OCI-LY7 (cell line): ENCODE measurements around the gene MYCN. TPM values are rescaled to one million over a fixed set of nuclear protein-coding genes. Genes with fewer than 3 reads are reported as not detected.
"Not testable (repeated sequence)": the region's sequence is repeated elsewhere in the genome, so short reads cannot be mapped to it uniquely, and the experiment has no call there.

Experiments
- BruUV-seq: library from RNA; stranded (reverse); fragments of 400-500 nt; replicated peaks from 2 replicates; lab custom pipeline; 2021; lab: Mats Ljungman, UMichigan
- CTCF ChIA-PET: fragments of 300-600 bp; sonication (Branson Sonifier 250); formaldehyde crosslinking; loops from one replicate; lab custom pipeline; 2022; ENCODE audit warnings: antibody characterized with exemption; ENCODE audit not compliant: unreplicated experiment; lab: Charles Lee
- POLR2A ChIA-PET: fragments of 300-600 bp; sonication (Branson Sonifier 250); formaldehyde crosslinking; loops from one replicate; lab custom pipeline; 2022; ENCODE audit warnings: antibody characterized with exemption; lab: Charles Lee
- DNase-seq: peaks from one replicate; pipeline ENCODE4 v3.0.0-alpha.2; 2015; ENCODE audit warnings: low spot score
- H2AFZ ChIP-seq: fragments of 200-600 bp; sonication (generic), shearing (Covaris generic); 2 replicates; pipeline ENCODE4 v1.6.1; 2014; ENCODE audit warnings: mild to moderate bottlenecking, antibody characterized with exemption, low read length, moderate library complexity
- H3K27ac ChIP-seq: fragments of 200-600 bp; sonication (generic); 2 replicates; pipeline ENCODE4 v1.5.1; 2014; ENCODE audit warnings: mixed run types, low read depth, mild to moderate bottlenecking, moderate library complexity, low read length, inconsistent platforms; ENCODE audit not compliant: poor library complexity, severe bottlenecking
- H3K36me3 ChIP-seq: fragments of 200-600 bp; sonication (generic); 2 replicates; pipeline ENCODE4 v1.6.1; 2014; ENCODE audit warnings: mild to moderate bottlenecking, antibody characterized with exemption, low read length, moderate library complexity, mixed read lengths; ENCODE audit not compliant: insufficient read depth
- H3K4me1 ChIP-seq: fragments of 200-600 bp; sonication (generic); 2 replicates; pipeline ENCODE4 v1.5.1; 2014; ENCODE audit warnings: mild to moderate bottlenecking, low read length; ENCODE audit not compliant: insufficient read depth, poor library complexity, severe bottlenecking
- H3K4me2 ChIP-seq: fragments of 200-600 bp; sonication (generic); 2 replicates; pipeline ENCODE4 v1.6.1; 2014; ENCODE audit warnings: mild to moderate bottlenecking, low read length
- H3K4me3 ChIP-seq: fragments of 200-600 bp; sonication (generic); 2 replicates; pipeline ENCODE4 v1.5.1; 2014; ENCODE audit warnings: mild to moderate bottlenecking, low read depth, low read length; ENCODE audit not compliant: poor library complexity, severe bottlenecking
- H3K79me2 ChIP-seq: fragments of 200-600 bp; sonication (generic); 2 replicates; pipeline ENCODE4 v1.6.1; 2016; ENCODE audit warnings: low read depth, mild to moderate bottlenecking, low read length, moderate library complexity, mixed read lengths; ENCODE audit not compliant: insufficient read depth
- H3K9me2 ChIP-seq: fragments of 200-600 bp; sonication (generic); 2 replicates; pipeline ENCODE4 v1.6.1; 2016; ENCODE audit warnings: mild to moderate bottlenecking, low read length, mixed read lengths; ENCODE audit not compliant: insufficient read depth
- H3K9me3 ChIP-seq: fragments of 200-600 bp; sonication (generic); 2 replicates; pipeline ENCODE4 v1.6.1; 2014; ENCODE audit warnings: mild to moderate bottlenecking, mixed run types, low read length, mixed read lengths
- H4K20me1 ChIP-seq: fragments of 200-600 bp; sonication (generic); 2 replicates; pipeline ENCODE4 v1.6.1; 2014; ENCODE audit warnings: mild to moderate bottlenecking, antibody characterized with exemption, low read length, moderate library complexity, mixed read lengths; ENCODE audit not compliant: insufficient read depth
- EZH2phosphoT487 ChIP-seq: fragments of 200-600 bp; sonication (generic); IDR thresholded peaks from 2 replicates; pipeline ENCODE4 v1.6.1; 2018; ENCODE audit warnings: low read depth, borderline replicate concordance, mild to moderate bottlenecking, mixed run types, antibody characterized with exemption, low read length, moderate library complexity, mixed read lengths
- intact Hi-C: fragments of 100-400 bp; cut with micrococcal nuclease; formaldehyde crosslinking; loops from one replicate; pipeline ENCODE4 v1.10.0; 2022; ENCODE audit not compliant: unreplicated experiment
- total RNA-seq, 2 experiments: library from RNA; depleted of rRNA in 1 of 2; stranded (reverse); fragments of >200 nt in 1 of 2; shearing (Covaris generic) in 1 of 2; gene quantifications; 2 replicates each; pipeline ENCODE4 v1.2.3, GENCODE V29; 2014 to 2022
- TF ChIP-seq, protein P1 (sequence below): fragments of 200-600 bp; sonication (generic); conservative IDR thresholded peaks from 2 replicates; pipeline ENCODE4 v1.5.1; 2014; ENCODE audit warnings: mild to moderate bottlenecking, antibody characterized with exemption, low read length, moderate library complexity, mixed read lengths

The MYCN gene
- total RNA-seq, 2 experiments from 2014 or later = not detected

DNA sequence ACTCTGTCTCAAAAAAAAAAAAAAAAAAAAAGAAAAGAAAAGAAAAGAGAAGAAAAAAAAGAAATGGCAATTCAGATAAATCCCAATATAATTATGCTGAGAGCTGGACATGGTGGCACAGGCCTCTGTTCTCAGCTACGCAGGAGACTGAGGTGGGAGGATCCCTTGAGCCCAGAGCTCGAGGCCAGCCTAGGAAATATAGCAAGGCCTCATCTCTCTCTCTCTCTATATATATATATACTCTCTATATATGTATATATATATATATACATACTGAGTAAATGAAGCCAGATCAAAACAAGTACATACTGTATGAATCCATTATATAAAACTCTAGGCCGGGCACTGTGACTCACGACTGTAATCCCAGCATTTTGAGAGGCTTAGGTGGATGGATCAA lies 30.6 kb upstream of the MYCN start:
- intact Hi-C loops = no loop called here
- no peaks in the 10 kb centered on the region for H3K4me1 ChIP-seq
- no TSS peak for BruUV-seq
- CTCF ChIA-PET = no interaction called here
- no peak for DNase-seq
- H3K4me3 ChIP-seq = no peak overlapping the region
- POLR2A ChIA-PET = interaction anchor here (0.6 to 1.1 kb wide), 3 partner anchors 11 to 431 kb away, joined by 3 read pairs; no protein-coding TSS in a partner anchor
- no peak overlapping the region for H2AFZ ChIP-seq
- no peaks in the 10 kb centered on the region for H3K9me3 ChIP-seq
- no peaks in the 10 kb centered on the region for H4K20me1 ChIP-seq
- H3K36me3 ChIP-seq = no peaks in the 10 kb centered on the region
- H3K4me2 ChIP-seq = no peak overlapping the region
- no peaks in the 10 kb centered on the region for H3K9me2 ChIP-seq
- H3K79me2 ChIP-seq = no peaks in the 10 kb centered on the region
- no peak overlapping the region for H3K27ac ChIP-seq
- TF ChIP-seq, protein P1, sequence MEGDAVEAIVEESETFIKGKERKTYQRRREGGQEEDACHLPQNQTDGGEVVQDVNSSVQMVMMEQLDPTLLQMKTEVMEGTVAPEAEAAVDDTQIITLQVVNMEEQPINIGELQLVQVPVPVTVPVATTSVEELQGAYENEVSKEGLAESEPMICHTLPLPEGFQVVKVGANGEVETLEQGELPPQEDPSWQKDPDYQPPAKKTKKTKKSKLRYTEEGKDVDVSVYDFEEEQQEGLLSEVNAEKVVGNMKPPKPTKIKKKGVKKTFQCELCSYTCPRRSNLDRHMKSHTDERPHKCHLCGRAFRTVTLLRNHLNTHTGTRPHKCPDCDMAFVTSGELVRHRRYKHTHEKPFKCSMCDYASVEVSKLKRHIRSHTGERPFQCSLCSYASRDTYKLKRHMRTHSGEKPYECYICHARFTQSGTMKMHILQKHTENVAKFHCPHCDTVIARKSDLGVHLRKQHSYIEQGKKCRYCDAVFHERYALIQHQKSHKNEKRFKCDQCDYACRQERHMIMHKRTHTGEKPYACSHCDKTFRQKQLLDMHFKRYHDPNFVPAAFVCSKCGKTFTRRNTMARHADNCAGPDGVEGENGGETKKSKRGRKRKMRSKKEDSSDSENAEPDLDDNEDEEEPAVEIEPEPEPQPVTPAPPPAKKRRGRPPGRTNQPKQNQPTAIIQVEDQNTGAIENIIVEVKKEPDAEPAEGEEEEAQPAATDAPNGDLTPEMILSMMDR = no peak
- no peak for TF ChIP-seq EZH2phosphoT487

DNA sequence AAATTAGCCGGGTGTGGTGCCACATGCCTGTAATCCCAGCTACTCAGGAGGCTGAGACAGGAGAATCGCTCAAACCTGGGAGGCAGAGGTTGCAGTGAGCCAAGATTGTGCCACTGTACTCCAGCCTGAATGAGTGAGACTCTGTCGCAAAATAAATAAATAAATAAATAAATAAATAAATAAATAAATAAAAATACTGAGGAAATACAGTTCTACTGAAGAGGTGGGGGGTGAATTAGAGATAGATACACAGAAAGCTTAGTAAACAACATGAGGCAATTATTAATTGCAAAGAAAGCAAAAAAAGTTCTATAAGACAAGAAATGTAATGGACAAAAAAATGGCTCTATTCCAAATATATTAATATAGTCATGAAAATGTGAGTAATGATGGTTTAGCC lies 29.1 kb upstream of the MYCN start:
- H3K36me3 ChIP-seq, H3K4me3 ChIP-seq, H4K20me1 ChIP-seq, DNase-seq, H2AFZ ChIP-seq, H3K4me2 ChIP-seq, H3K4me1 ChIP-seq, H3K9me2 ChIP-seq, H3K79me2 ChIP-seq, BruUV-seq, H3K9me3 ChIP-seq, H3K27ac ChIP-seq, CTCF ChIA-PET, intact Hi-C loops: not testable (repeated sequence)
- POLR2A ChIA-PET = interaction anchor here (0.6 kb wide), 1 partner anchor 152 kb away, joined by 4 read pairs; no protein-coding TSS in a partner anchor

DNA sequence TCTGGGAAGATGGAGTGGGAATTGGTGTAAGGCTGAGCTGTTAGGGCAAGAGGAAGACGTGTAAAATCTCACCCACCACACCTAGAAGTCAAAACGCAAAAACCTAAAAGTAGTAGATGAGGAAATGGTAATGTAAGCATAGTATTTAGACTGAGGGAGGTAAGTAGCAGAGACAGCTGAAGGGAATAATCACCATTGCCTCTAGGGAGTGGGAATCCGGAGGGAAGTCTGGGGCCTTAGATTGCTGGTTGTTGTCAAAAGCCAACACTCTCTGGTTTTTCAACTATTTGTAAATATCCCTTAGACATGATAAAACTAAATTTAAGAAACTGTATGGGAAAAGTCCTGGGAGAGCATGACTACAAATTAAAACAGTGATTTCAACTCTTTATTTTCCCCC lies 28.7 kb upstream of the MYCN start:
- Histone ChIP-seq H3K27ac (no peak overlapping the region), H3K9me2 (no peaks in the 10 kb centered on the region), H3K4me2 (no peak overlapping the region), H3K36me3 (no peaks in the 10 kb centered on the region), H3K4me1 (no peaks in the 10 kb centered on the region), H4K20me1 (no peaks in the 10 kb centered on the region), H3K9me3 (no peaks in the 10 kb centered on the region), H3K79me2 (no peaks in the 10 kb centered on the region), H3K4me3 (no peak overlapping the region), H2AFZ (no peak overlapping the region)
- no TSS peak for BruUV-seq
- TF ChIP-seq EZH2phosphoT487 = no peak
- TF ChIP-seq, protein P1 = no peak
- ChIA-PET POLR2A (no interaction called here), CTCF (no interaction called here)
- DNase-seq = no peak
- intact Hi-C loops = no loop called here
